Measurements from ENCODE around the gene CLHC1. TPM values are rescaled to one million over a fixed set of nuclear protein-coding genes. Genes with fewer than 3 reads are reported as not detected.
A peak's percentile ranks its signal among the peaks of the same experiment; 100 is the strongest.

CLHC1 gene
- total and polyA plus RNA-seq, 12 donors, result 4.7 to 21.3 (median 10.5) TPM

DNA sequence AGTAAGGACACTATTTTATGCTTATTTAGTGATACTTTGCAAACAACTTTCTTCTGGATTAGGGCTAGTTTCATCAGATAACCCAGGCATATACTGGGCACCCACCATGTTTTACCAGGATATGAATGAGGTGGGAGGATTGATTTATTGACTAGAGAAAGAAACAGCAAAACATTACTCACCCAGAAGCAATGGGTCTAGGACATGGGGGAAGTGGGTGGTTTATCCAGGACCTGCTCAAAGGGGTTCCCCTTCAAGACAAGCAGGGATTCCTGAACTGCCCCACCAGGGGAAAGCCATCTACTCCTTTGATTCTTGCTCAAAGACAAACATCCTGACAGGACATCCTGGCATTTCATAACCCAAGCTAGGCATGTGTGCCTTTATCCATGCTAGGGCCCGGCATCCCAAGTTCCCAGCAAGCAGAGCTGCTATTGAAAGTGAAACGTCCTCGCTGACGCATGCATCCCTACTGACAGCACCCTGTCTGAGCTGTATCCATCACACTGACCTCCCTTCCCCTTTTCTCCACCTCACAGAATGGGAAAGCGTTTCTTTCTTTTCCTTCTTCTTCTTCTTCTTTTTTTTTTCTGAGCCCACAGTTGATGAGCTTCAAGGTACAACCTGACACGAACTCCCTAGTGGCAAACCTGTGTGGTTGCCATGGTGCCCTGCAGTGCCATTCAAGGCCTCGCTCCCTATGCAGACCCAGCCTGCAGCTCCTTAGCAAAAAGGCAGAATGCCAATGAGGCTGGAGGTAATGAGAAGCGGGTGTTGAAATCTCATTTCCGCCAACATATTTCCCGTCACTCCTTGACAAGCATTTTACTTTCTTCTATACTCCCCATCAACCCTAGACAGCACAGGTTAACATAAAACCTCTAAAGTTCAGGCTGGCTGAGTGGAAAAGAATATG is 70.5 kb downstream of the CLHC1 start:
- Histone ChIP-seq H3K9me3 (replicated peaks in 1 of 3) (no peaks in the 10 kb centered on the region), H3K4me1 (replicated peaks in 1 of 2) (peaks cover 28 to 56% of the 10 kb centered on the region in 2 donors), H3K27me3 (no peaks in the 10 kb centered on the region), H3K36me3 (replicated peaks in 1 of 2) (no peaks in the 10 kb centered on the region), H3K4me3 (no peak overlapping the region), H3K27ac (peak overlapping the region in 2 of 5 donors; percentile 21 to 42)
- no peak for TF ChIP-seq POLR2A (IDR thresholded peaks at IDR 0.05)
- TF ChIP-seq, protein P1, sequence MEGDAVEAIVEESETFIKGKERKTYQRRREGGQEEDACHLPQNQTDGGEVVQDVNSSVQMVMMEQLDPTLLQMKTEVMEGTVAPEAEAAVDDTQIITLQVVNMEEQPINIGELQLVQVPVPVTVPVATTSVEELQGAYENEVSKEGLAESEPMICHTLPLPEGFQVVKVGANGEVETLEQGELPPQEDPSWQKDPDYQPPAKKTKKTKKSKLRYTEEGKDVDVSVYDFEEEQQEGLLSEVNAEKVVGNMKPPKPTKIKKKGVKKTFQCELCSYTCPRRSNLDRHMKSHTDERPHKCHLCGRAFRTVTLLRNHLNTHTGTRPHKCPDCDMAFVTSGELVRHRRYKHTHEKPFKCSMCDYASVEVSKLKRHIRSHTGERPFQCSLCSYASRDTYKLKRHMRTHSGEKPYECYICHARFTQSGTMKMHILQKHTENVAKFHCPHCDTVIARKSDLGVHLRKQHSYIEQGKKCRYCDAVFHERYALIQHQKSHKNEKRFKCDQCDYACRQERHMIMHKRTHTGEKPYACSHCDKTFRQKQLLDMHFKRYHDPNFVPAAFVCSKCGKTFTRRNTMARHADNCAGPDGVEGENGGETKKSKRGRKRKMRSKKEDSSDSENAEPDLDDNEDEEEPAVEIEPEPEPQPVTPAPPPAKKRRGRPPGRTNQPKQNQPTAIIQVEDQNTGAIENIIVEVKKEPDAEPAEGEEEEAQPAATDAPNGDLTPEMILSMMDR (IDR thresholded peaks at IDR 0.05), result no peak
- intact Hi-C loops (cut with DNase I), result loop anchor here in 1 of 2 donors (10.0 kb wide), 2 partner anchors 117 to 147 kb away; no protein-coding TSS in a partner anchor
- 63 to 73% (median 68%) methylated on average over 9 to 10 of the region's 10 CpGs for WGBS, 4 donors
- peak in 4 of 7 donors; percentile 46 to 81 (median 50) for DNase-seq

DNA sequence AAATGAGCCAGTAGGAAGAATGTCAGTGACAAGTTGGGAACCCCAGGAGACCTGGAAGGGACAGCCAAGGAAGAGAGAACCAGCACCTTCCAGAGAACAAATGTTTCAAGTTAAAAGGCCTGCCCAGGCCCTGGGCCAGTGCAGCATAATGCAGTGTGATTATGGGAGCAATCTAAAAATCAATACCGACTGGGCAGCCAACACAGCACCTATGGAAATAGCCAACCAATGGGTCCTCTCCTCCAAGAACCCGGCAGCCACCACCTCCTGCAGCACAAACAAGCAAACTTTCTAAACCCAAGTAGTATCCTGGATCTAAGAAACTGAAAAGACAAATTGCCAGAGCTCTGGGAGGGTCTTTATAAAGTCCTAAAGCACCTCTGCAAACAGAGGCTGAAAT is 71.7 kb downstream of the CLHC1 start:
- intact Hi-C loops (cut with DNase I), result loop anchor here in 1 of 2 donors (10.0 kb wide), 2 partner anchors 116 to 146 kb away; no protein-coding TSS in a partner anchor
- WGBS, 4 donors, result 91 to 100% (median 95%) methylated on average over 2 of the region's 2 CpGs
- H3K4me1 ChIP-seq (replicated peaks in 1 of 2), result peaks cover 28 to 57% of the 10 kb centered on the region in 2 donors

DNA sequence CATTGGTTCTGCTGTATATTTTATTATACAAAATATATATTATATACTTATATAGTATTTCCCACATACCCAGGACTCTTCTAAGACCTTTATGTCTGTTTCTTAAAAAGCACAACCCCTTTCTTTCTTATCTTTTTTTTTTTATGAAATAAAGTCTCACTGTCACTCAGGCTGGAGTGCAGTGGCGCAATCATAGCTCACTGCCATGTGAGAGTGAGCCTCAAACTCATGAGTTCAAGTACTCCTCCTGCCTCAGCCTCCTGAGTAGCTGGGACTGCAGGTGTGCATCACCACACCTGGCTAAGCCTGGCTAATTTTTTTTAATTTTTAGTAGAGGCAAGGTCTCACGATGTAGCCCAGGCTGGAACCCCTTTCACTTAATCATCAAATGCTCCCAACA is 72.3 kb downstream of the CLHC1 start:
- H3K27me3 ChIP-seq, result no peaks in the 10 kb centered on the region
- H3K36me3 ChIP-seq (replicated peaks in 1 of 2), result no peaks in the 10 kb centered on the region
- no peak overlapping the region for H3K27ac ChIP-seq
- no peak for TF ChIP-seq POLR2A (IDR thresholded peaks at IDR 0.05)
- H3K9me3 ChIP-seq (replicated peaks in 1 of 3), result no peaks in the 10 kb centered on the region
- H3K4me1 ChIP-seq (replicated peaks in 1 of 2), result peaks cover 28 to 57% of the 10 kb centered on the region in 2 donors
- 96 to 100% (median 98%) methylated on average over 2 of the region's 2 CpGs for WGBS, 4 donors
- intact Hi-C loops (cut with DNase I), result loop anchor here in 1 of 2 donors (10.0 kb wide), 2 partner anchors 115 to 145 kb away; no protein-coding TSS in a partner anchor
- H3K4me3 ChIP-seq, result no peak overlapping the region
- no peak for DNase-seq

More for the DNA sequence above, 71.7 kb downstream of the CLHC1 start:
- no peaks in the 10 kb centered on the region for H3K27me3 ChIP-seq
- H3K4me3 ChIP-seq, result no peak overlapping the region
- no peaks in the 10 kb centered on the region for H3K9me3 ChIP-seq (replicated peaks in 1 of 3)
- no peaks in the 10 kb centered on the region for H3K36me3 ChIP-seq (replicated peaks in 1 of 2)
- no peak for DNase-seq
- TF ChIP-seq POLR2A (IDR thresholded peaks at IDR 0.05), result no peak
- TF ChIP-seq, protein P1 (IDR thresholded peaks at IDR 0.05), result no peak
- no peak overlapping the region for H3K27ac ChIP-seq

DNA sequence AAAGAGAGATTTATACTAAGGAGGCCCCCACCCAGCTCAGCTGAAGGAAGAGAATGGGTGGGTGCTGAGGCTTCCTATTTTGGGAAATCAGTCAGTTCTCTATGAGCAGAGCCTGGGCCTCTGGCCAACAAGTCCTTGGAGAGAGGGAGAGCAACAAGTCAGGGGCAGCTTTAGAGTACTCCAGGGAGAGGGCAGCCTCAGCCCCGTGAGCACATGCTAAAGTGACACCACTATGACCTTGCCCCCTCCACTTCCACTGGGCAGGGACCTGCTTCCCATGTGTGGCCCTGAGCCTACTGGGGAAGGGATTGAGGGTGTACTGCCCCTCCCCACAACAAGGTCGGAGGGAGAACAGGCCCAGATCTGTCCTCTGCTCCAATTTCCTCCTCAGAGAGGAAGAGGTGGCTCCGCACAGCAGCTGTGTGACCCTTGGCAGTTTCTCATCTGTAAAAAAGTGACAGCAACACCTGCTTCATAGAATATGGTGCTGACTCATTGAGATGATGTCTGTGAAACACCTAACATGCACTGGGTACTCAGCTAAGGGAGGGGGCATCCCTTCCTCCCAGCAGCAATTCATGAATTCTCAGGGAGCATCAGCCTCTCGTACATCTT is 72.9 kb downstream of the CLHC1 start:
- TF ChIP-seq POLR2A (IDR thresholded peaks at IDR 0.05), result no peak
- TF ChIP-seq, protein P1 (IDR thresholded peaks at IDR 0.05), result no peak
- peak overlapping the region in 2 of 5 donors; percentile 43 to 64 for H3K27ac ChIP-seq
- WGBS, 4 donors, result 17 to 53% (median 22%) methylated on average over 1 to 4 of the region's 4 CpGs

More for the DNA sequence above, 72.9 kb downstream of the CLHC1 start:
- DNase-seq, result peak; percentile 65 to 83 (median 78)
- Histone ChIP-seq H3K4me1 (replicated peaks in 1 of 2) (peaks cover 28 to 57% of the 10 kb centered on the region in 2 donors), H3K9me3 (replicated peaks in 1 of 3) (no peaks in the 10 kb centered on the region), H3K36me3 (replicated peaks in 1 of 2) (no peaks in the 10 kb centered on the region), H3K4me3 (no peak overlapping the region), H3K27me3 (no peaks in the 10 kb centered on the region)
- intact Hi-C loops (cut with DNase I), result no loop called here
